Pancreas (tissue), 10 donors: Measurements from ENCODE around the gene ITGA1. TPM values are rescaled to one million over a fixed set of nuclear protein-coding genes. Genes with fewer than 3 reads are reported as not detected.

Experiments
- ATAC-seq, 4 donors: fragments of 200-7000 bp; cut with Tn5 transposase; one replicate each; pipeline versions ENCODE4 v1.8.0 to v1.9.1; 2020; ENCODE audit warnings: mild to moderate bottlenecking in 4 of 4, moderate library complexity in 4 of 4
- DNase-seq, 6 donors: peaks; one replicate each; pipeline ENCODE4 v3.0.0-alpha.2; 2020
- FAIRE-seq: peaks from 2 replicates; lab custom pipeline; 2012; peaks lifted over from hg19 to GRCh38; lab: Jason Lieb, UNC
- H3K27ac ChIP-seq, 4 donors: fragments of 200-600 bp; sonication (generic); 1 replicate in 3 of 4; 2 replicates in 1 of 4; pipeline versions ENCODE4 v1.5.0 to v1.8.0; 2020
- H3K27me3 ChIP-seq, 4 donors: fragments of 200-600 bp; one replicate each; pipeline ENCODE4 v1.8.0; 2021
- H3K36me3 ChIP-seq, 3 donors: fragments of 200-600 bp; sonication (generic) in 1 of 3; one replicate each; pipeline versions ENCODE4 v1.5.0 to v1.8.0; 2020 to 2021
- H3K4me1 ChIP-seq, 3 donors: fragments of 200-600 bp; one replicate each; pipeline ENCODE4 v1.8.0; 2021
- H3K4me3 ChIP-seq, 4 donors: fragments of 200-600 bp; sonication (generic) in 2 of 4; one replicate each; pipeline versions ENCODE4 v1.5.0 to v1.8.0; 2020 to 2021
- H3K9me3 ChIP-seq, 4 donors: fragments of 200-600 bp; one replicate each; pipeline ENCODE4 v1.8.0; 2021
- CTCF ChIP-seq, 4 donors: fragments of 200-600 bp; sonication (generic) in 3 of 4; IDR thresholded peaks; one replicate each; pipeline versions ENCODE4 v1.5.0 to v1.8.0; 2021; ENCODE audit warnings: antibody characterized with exemption in 4 of 4
- WGBS, 2 donors: extraction: QIAGEN DNeasy Blood & Tissue Kit; methylation state at CpG; one replicate each; pipeline ENCODE4 v1.1.7; 2013; 5-methylcytosine and 5-hydroxymethylcytosine counted together
- intact Hi-C, 3 donors: fragments of 100-400 bp; cut with DNase I; formaldehyde crosslinking; loops; one replicate each; pipeline versions ENCODE4 v1.11.1 to v1.14.2; 2022
- polyA plus RNA-seq, 2 donors: library from polyadenylated mRNA; stranded (reverse); fragments of 200-250 nt; gene quantifications; one replicate each; pipeline ENCODE4 v1.2.3, GENCODE V29; 2013
- total RNA-seq, 6 donors: library from RNA; stranded (reverse); fragmentation: NEBNext Ultra II Directional in 4 of 6; extraction: Animal tissue kit (Norgen Biotek cat#: 25700) in 4 of 6; gene quantifications; one replicate each; pipeline versions ENCODE4 v1.2.1 to v1.2.4, GENCODE V29; 2021 to 2023
- donor health status: healthy with polysubstance abuse.
- donor health status: DM: no; HTN: no; CAD: no; lungs with moderate emphysema.
- donor health status: DM: no; HTN: no; CAD: no.
- donor health status: control.
- donor health status: control.
- donor health status: Bipolar disorder and iron deficiency.
- donor health status: DM: yes; HTN: yes; CAD: no.
- donor health status: DM: no; HTN: no; CAD: no.
- donor health status: DM: no; HTN: no; CAD: no.
- donor health status: DM: yes; HTN: yes; CAD: no.

ITGA1 gene
- total and polyA plus RNA-seq, 8 donors, result 1.9 to 18.3 (median 6.3) TPM

- Histone ChIP-seq H3K36me3 (no peaks in the 10 kb centered on the region), H3K4me3 (no peak overlapping the region), H3K27me3 (no peaks in the 10 kb centered on the region), H3K9me3 (no peaks in the 10 kb centered on the region), H3K27ac (no peak overlapping the region), H3K4me1 (no peaks in the 10 kb centered on the region)
- DNase-seq, result no peak
- TF ChIP-seq CTCF (IDR thresholded peaks at IDR 0.05), result no peak
- no peak for ATAC-seq
- FAIRE-seq, result no peak
- intact Hi-C loops, result no loop called here
Observed at GRCh38 chr5:52829664-52830063, 41.9 kb downstream of the ITGA1 start.

GRCh38 chr5:52830650-52831049 is 42.9 kb downstream of the ITGA1 start:
- intact Hi-C loops, result no loop called here
- no peaks in the 10 kb centered on the region for H3K9me3 ChIP-seq
- no peak for TF ChIP-seq CTCF (IDR thresholded peaks at IDR 0.05)
- DNase-seq (no peak), FAIRE-seq (no peak), ATAC-seq (no peak)
- WGBS, 2 donors, result 78 to 87% methylated on average over 2 of the region's 2 CpGs
- H3K36me3 ChIP-seq, result no peaks in the 10 kb centered on the region
- no peaks in the 10 kb centered on the region for H3K4me1 ChIP-seq
- H3K27me3 ChIP-seq, result no peaks in the 10 kb centered on the region
- no peak overlapping the region for H3K27ac ChIP-seq
- no peak overlapping the region for H3K4me3 ChIP-seq

- intact Hi-C loops, result no loop called here
- no peak for DNase-seq
- Histone ChIP-seq H3K9me3 (no peaks in the 10 kb centered on the region), H3K36me3 (no peaks in the 10 kb centered on the region), H3K27me3 (no peaks in the 10 kb centered on the region), H3K4me3 (no peak overlapping the region), H3K4me1 (no peaks in the 10 kb centered on the region), H3K27ac (no peak overlapping the region)
- ATAC-seq, result no peak
- no peak for TF ChIP-seq CTCF (IDR thresholded peaks at IDR 0.05)
- 78 to 83% methylated on average over 2 of the region's 2 CpGs for WGBS, 2 donors
- no peak for FAIRE-seq
Observed at GRCh38 chr5:52831786-52832511, 44.2 kb downstream of the ITGA1 start.

- DNase-seq (no peak), ATAC-seq (no peak), FAIRE-seq (no peak)
- Histone ChIP-seq H3K4me1 (peaks cover 0 to 3% (median 0%) of the 10 kb centered on the region in 3 donors), H3K27me3 (no peaks in the 10 kb centered on the region), H3K4me3 (no peak overlapping the region), H3K36me3 (no peaks in the 10 kb centered on the region), H3K27ac (no peak overlapping the region), H3K9me3 (no peaks in the 10 kb centered on the region)
- intact Hi-C loops, result no loop called here
- WGBS, 2 donors, result 58 to 62% methylated on average over 2 of the region's 2 CpGs
- TF ChIP-seq CTCF (IDR thresholded peaks at IDR 0.05), result no peak
Observed at GRCh38 chr5:52834320-52834719, 46.6 kb downstream of the ITGA1 start.

- H3K27ac ChIP-seq, result no peak overlapping the region
- peaks cover 0 to 3% (median 0%) of the 10 kb centered on the region in 3 donors for H3K4me1 ChIP-seq
- DNase-seq (no peak), FAIRE-seq (no peak), ATAC-seq (no peak)
- intact Hi-C loops, result no loop called here
- no peaks in the 10 kb centered on the region for H3K36me3 ChIP-seq
- WGBS, 2 donors, result 78 to 86% methylated on average over 7 of the region's 7 CpGs
- no peak for TF ChIP-seq CTCF (IDR thresholded peaks at IDR 0.05)
- no peak overlapping the region for H3K4me3 ChIP-seq
- H3K9me3 ChIP-seq, result no peaks in the 10 kb centered on the region
- no peaks in the 10 kb centered on the region for H3K27me3 ChIP-seq
Observed at GRCh38 chr5:52837068-52837467, 49.4 kb downstream of the ITGA1 start.
